GM10266 (cell line): ENCODE data around the gene ZNF267.
"Not testable (repeated sequence)": the region's sequence is repeated elsewhere in the genome, so short reads cannot be mapped to it uniquely, and the experiment has no call there.

Experiments used
- DNase-seq: peaks from one replicate; pipeline ENCODE4 v3.0.0; 2012; ENCODE audit errors: extremely low spot score
- CTCF ChIP-seq: IDR thresholded peaks from 2 replicates; pipeline ENCODE4 v1.5.1; 2012; ENCODE audit warnings: mild to moderate bottlenecking, low read depth; ENCODE audit not compliant: control insufficient read depth, insufficient read depth; ENCODE audit errors: missing control alignments

The ZNF267 gene

GRCh38 chr16:31880322-31880979 lies 6.8 kb downstream of the ZNF267 start:
- DNase-seq: no peak
- TF ChIP-seq CTCF: no peak

GRCh38 chr16:31886227-31886626 lies 12.6 kb downstream of the ZNF267 start:
- no peak for TF ChIP-seq CTCF
- no peak for DNase-seq

DNA sequence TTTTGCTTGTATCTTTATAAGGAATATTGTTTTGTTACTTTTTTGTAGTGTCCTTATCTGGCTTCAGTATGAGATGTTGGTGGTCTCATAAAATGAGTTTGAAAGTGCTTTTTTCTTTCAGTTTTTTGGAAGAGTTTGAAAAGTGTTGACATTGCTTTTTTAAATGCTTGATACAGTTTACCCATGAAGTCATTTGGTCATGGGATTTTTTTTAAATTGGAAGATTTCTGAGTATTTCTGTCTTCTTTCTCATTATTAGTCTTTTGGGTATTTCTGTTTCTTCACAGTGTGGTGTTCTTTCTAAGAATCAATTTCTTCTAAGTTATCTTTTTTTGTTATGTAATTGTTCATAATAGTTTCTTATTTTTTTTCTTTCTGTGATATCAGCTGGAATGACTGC lies 15.1 kb downstream of the ZNF267 start:
- no peak for TF ChIP-seq CTCF
- DNase-seq: no peak

DNA sequence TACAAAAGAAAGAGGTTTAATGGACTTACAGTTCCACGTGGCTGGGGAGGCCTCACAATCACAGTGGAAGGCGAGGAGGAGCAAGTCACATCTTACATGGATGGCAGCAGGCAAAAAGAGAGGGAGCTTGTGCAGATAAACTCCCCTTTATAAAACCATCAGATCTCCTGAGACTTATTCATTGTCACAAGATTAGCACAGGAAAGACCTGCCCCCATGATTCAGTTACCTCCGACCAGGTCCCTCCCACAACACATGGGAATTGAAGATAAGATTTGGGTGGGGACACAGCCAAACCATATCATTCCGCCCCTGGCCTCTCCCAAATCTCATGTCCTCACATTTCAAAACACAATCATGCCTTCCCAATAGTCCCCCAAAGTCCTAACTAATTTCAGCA lies 18.5 kb downstream of the ZNF267 start:
- not testable (repeated sequence) for DNase-seq

GRCh38 chr16:31893824-31894223 lies 20.2 kb downstream of the ZNF267 start:
- no peak for TF ChIP-seq CTCF
- no peak for DNase-seq

- TF ChIP-seq CTCF: no peak
- no peak for DNase-seq
These were observed 23.7 kb downstream of the ZNF267 start for GRCh38 chr16:31897283-31897682.

DNA sequence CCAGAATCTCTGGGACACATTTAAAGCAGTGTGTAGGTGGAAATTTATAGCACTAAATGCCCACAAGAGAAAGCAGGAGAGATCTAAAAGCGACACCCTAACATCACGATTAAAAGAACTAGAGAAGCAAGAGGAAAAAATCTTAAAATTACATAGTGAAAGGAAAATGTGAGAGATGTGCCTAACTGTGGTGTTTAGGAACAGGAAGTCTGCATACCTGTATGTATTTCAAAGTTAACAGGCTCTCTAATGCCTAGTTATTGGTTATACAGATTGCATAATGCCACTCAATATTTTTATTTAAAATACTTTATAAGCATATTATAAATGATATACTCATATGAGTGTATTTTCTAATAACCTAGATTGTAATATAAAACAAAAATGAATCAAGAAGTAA lies 25.9 kb downstream of the ZNF267 start:
- no peak for DNase-seq
- TF ChIP-seq CTCF: no peak

GRCh38 chr16:31904571-31904970 lies 31.0 kb downstream of the ZNF267 start:
- not testable (repeated sequence) for DNase-seq

DNA sequence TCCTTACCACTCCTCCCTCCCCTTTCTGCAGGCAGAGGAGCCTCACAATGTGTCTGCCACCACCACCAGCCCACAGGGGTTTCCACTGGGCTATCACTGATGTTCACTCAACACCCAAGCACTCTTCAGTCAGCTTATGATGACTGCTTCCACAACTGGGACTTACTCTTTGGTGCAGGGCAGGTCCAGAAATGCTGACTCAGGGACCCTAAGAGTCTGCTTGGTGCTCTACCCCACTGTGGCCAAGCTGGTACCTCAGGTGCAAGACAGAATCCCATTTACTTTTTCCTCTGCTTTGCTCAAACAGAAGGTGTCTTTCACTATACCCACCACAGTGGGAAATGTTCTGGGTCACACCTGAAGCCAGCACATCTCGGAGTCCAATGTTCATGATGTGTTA lies 40.1 kb downstream of the ZNF267 start:
- no peak for TF ChIP-seq CTCF
- no peak for DNase-seq
